ENCODE results near the gene TMEM212. TPM values are rescaled to one million over a fixed set of nuclear protein-coding genes. Genes with fewer than 3 reads are reported as not detected.
"Not testable (repeated sequence)": the region's sequence is repeated elsewhere in the genome, so short reads cannot be mapped to it uniquely, and the experiment has no call there.

TMEM212 gene
- total RNA-seq, 6 experiments from 2014 or later = not detected

DNA sequence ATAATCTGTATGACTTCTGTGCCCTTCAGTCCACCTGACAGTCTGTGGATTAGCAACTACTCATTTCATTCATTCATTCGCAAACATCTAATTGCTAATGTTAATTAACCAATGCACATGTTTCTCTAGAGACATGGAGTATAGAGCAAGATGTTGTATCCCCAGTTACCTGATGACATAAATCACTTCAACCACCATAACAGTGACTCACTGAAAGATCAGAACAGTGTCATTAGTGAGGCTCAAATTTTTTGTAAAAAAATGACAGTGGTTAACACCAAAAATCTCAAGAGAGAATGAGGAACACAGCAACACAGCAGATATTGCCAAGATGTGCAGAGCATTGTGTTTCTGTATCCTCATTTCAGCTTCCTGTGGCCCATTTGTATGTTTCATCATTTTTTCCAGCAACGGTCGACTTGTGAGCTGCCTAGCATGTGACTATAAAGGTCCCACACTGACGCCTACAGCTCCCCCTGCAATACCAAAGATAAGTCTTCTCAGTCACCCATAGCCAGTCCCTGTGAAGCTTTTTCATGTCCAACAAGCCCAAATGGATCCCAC, 29.2 kb upstream of the TMEM212 start:
- DNase-seq = no peak
- 62% methylated on average over 4 of the region's 4 CpGs for WGBS (ENCODE audit: insufficient coverage, low coverage, low lambda C conversion rate, missing lambda C conversion rate)
- intact Hi-C loops (cut with DNase I) = no loop called here
- peaks cover 0 to 11% (median 0%) of the 10 kb centered on the region in 4 donors for H3K4me1 ChIP-seq
- no peak for ATAC-seq
- peak overlapping the region in 1 of 3 donors; percentile 5 for H3K27ac ChIP-seq
- no peaks in the 10 kb centered on the region for H3K36me3 ChIP-seq
- H3K4me3 ChIP-seq = no peak overlapping the region
- H3K27me3 ChIP-seq = no peaks in the 10 kb centered on the region
- no peaks in the 10 kb centered on the region for H3K9me3 ChIP-seq
- no peak for TF ChIP-seq POLR2A (IDR thresholded peaks at IDR 0.05)

DNA sequence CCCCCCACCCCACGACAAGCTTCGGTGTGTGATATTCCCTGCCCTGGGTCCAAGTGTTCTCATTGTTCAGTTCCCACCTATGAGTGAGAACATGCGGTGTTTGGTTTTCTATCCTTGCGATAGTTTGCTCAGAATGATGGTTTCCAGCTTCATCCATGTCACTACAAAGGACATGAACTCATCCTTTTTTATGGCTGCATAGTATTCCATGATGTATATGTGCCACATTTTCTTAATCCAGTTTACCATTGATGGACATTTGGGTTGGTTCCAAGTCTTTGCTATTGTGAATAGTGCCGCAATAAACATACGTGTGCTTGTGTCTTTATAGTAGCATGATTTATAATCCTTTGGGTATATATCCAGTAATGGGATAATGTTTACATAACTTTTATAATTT, 28.5 kb upstream of the TMEM212 start:
- H3K27ac ChIP-seq; ATAC-seq; DNase-seq; H3K4me3 ChIP-seq; H3K36me3 ChIP-seq; H3K27me3 ChIP-seq; intact Hi-C loops (cut with DNase I); H3K9me3 ChIP-seq: not testable (repeated sequence)
- WGBS (ENCODE audit: insufficient coverage, low coverage, low lambda C conversion rate, missing lambda C conversion rate) = 92% methylated on average over 6 of the region's 6 CpGs
- peaks cover 0 to 11% (median 0%) of the 10 kb centered on the region in 4 donors for H3K4me1 ChIP-seq

DNA sequence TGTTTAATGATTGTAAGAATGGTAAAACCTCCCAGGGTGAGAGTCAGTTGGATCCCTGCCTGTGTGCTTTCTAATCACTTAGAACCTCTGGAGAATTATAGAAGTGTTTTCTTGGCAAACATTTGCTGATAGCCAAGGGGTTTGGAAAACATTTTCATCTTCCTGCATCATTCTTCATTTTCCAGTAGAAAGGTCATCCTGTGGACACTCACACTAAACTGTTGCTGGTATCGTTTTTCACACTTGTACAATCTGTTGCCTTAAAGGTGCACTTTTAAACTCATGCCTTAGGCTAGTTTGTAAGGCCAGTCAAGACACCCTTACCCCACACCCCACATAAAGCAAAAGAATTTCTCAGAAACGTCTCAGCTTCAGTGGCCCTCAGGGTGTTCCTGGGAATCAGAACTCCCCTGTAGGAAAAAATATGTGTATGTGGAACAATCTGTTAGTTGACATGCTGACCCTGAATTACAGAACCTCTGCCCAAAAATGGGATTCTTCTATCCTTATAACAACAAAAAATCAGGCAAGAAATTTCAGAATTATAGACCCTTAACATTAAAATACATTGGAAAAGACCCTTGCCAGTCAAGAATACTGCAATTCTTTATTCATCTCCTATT, 27.1 kb upstream of the TMEM212 start:
- DNase-seq (no peak), ATAC-seq (no peak)
- Histone ChIP-seq H3K4me1 (peaks cover 0 to 6% (median 0%) of the 10 kb centered on the region in 4 donors), H3K36me3 (no peaks in the 10 kb centered on the region), H3K4me3 (no peak overlapping the region), H3K27ac (no peak overlapping the region), H3K9me3 (no peaks in the 10 kb centered on the region), H3K27me3 (no peaks in the 10 kb centered on the region)
- intact Hi-C loops (cut with DNase I) = no loop called here
- WGBS (ENCODE audit: insufficient coverage, low coverage, low lambda C conversion rate, missing lambda C conversion rate) = 44% methylated on average over 2 of the region's 2 CpGs
- TF ChIP-seq, protein P1, sequence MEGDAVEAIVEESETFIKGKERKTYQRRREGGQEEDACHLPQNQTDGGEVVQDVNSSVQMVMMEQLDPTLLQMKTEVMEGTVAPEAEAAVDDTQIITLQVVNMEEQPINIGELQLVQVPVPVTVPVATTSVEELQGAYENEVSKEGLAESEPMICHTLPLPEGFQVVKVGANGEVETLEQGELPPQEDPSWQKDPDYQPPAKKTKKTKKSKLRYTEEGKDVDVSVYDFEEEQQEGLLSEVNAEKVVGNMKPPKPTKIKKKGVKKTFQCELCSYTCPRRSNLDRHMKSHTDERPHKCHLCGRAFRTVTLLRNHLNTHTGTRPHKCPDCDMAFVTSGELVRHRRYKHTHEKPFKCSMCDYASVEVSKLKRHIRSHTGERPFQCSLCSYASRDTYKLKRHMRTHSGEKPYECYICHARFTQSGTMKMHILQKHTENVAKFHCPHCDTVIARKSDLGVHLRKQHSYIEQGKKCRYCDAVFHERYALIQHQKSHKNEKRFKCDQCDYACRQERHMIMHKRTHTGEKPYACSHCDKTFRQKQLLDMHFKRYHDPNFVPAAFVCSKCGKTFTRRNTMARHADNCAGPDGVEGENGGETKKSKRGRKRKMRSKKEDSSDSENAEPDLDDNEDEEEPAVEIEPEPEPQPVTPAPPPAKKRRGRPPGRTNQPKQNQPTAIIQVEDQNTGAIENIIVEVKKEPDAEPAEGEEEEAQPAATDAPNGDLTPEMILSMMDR (IDR thresholded peaks at IDR 0.05) = no peak
- no peak for TF ChIP-seq POLR2A (IDR thresholded peaks at IDR 0.05)

DNA sequence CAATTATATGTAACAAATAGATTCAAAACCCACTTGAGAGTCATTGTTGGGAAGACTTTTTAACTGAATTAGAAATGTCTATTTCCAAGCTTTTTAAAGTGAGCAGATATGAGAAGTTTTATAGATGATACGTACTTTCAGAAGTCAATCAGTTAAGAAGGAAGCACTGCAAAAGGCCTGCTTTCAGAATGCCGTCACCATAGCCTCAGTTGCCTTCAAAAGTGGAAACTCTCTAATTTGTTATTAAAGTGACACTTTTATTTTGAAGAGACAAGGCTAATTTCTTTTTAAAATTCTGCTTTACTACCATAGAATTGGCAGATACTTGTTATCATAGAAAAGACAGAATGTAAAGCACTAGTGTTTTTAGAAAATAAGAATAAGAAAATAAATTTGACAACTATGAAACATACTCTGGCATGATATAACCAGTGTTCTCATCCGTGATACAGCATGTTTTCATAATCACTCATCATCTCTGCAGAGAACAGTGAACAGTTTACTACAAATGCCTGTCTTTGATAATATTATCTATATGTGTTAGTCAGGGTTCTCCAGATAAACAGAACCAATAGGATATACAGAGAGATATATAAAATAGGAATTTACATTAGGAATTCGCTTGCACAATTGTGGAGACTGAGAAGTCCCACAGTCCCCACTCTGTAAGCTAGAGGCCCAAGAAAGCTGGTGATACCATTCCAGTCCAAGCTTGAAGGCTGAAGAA, 25.9 kb upstream of the TMEM212 start:
- no peak overlapping the region for H3K4me3 ChIP-seq
- H3K27me3 ChIP-seq = no peaks in the 10 kb centered on the region
- no peaks in the 10 kb centered on the region for H3K4me1 ChIP-seq
- DNase-seq (no peak), ATAC-seq (no peak)
- H3K36me3 ChIP-seq = no peaks in the 10 kb centered on the region
- H3K9me3 ChIP-seq = no peaks in the 10 kb centered on the region
- intact Hi-C loops (cut with DNase I) = no loop called here
- TF ChIP-seq POLR2A (IDR thresholded peaks at IDR 0.05) = no peak
- TF ChIP-seq, protein P1 (IDR thresholded peaks at IDR 0.05) = no peak
- WGBS (ENCODE audit: insufficient coverage, low coverage, low lambda C conversion rate, missing lambda C conversion rate) = 73% methylated on average over 4 of the region's 4 CpGs
- no peak overlapping the region for H3K27ac ChIP-seq

DNA sequence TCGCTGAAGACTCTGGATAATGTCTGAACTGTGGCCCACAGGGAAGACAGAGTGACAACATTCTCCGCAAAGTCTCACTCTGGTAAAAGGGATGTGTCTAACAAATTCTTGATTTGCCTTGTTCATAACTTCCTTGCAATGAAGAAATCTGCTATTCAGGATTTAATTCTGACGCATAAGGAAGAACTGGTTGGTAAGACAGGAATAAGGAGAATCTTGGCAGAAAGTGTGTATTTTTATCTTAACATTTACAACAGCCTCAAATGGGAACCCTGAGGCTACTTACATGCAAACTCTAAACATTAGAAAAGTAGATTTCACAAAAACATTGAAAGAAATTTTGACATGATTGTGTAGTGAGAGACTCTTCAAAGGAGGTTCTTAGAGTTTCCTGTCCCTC, 22.1 kb upstream of the TMEM212 start:
- Histone ChIP-seq H3K4me1 (peaks cover 0 to 7% (median 3%) of the 10 kb centered on the region in 4 donors), H3K4me3 (no peak overlapping the region), H3K36me3 (no peaks in the 10 kb centered on the region), H3K9me3 (no peaks in the 10 kb centered on the region), H3K27ac (no peak overlapping the region), H3K27me3 (no peaks in the 10 kb centered on the region)
- DNase-seq = no peak
- no peak for ATAC-seq
- TF ChIP-seq, protein P1 (IDR thresholded peaks at IDR 0.05) = no peak
- no peak for TF ChIP-seq POLR2A (IDR thresholded peaks at IDR 0.05)
- 87% methylated on average over 3 of the region's 3 CpGs for WGBS (ENCODE audit: insufficient coverage, low coverage, low lambda C conversion rate, missing lambda C conversion rate)
- intact Hi-C loops (cut with DNase I) = no loop called here

Data from right lobe of liver (tissue), 6 donors.